ENCODE results near the gene ITIH2.
"Not testable (repeated sequence)": the region's sequence is repeated elsewhere in the genome, so short reads cannot be mapped to it uniquely, and the experiment has no call there.

ITIH2 gene

GRCh38 chr10:7703140-7703539 is at the start of gene ITIH2:
Gene ITIH2 (plus strand): TSS chr10:7703316. CDS start chr10:7703435, 119 bp downstream.
- DNase-seq (ENCODE audit: low spot score): no peak
- FAIRE-seq: no peak

- FAIRE-seq: not testable (repeated sequence)
Observed at GRCh38 chr10:7657079-7657478, 46.0 kb upstream of the ITIH2 start.

GRCh38 chr10:7657552-7657951 is 45.6 kb upstream of the ITIH2 start:
- DNase-seq (ENCODE audit: low spot score): no peak
- FAIRE-seq: no peak

More at GRCh38 chr10:7657079-7657478, 46.0 kb upstream of the ITIH2 start:
- DNase-seq (ENCODE audit: low spot score): not testable (repeated sequence)

GRCh38 chr10:7659560-7659959 is 43.6 kb upstream of the ITIH2 start:
- FAIRE-seq (no peak), DNase-seq (ENCODE audit: low spot score) (no peak)

- no peak for DNase-seq (ENCODE audit: low spot score)
- FAIRE-seq: no peak
Observed at GRCh38 chr10:7662522-7662921, 40.6 kb upstream of the ITIH2 start.

- no peak for DNase-seq (ENCODE audit: low spot score)
Observed at GRCh38 chr10:7664707-7665106, 38.4 kb upstream of the ITIH2 start.

GRCh38 chr10:7665767-7666166 is 37.3 kb upstream of the ITIH2 start:
- FAIRE-seq: no peak
- no peak for DNase-seq (ENCODE audit: low spot score)

More at GRCh38 chr10:7664707-7665106, 38.4 kb upstream of the ITIH2 start:
- FAIRE-seq: no peak

GRCh38 chr10:7666253-7667023 is 36.7 kb upstream of the ITIH2 start, which contains the start of gene ITIH5:
Gene ITIH5 (minus strand): TSS chr10:7666966. CDS start chr10:7666892, 74 bp downstream.
- DNase-seq (ENCODE audit: low spot score): peak; percentile 39
- no peak for FAIRE-seq

- DNase-seq (ENCODE audit: low spot score): no peak
- no peak for FAIRE-seq
Observed at GRCh38 chr10:7667262-7668141, 35.6 kb upstream of the ITIH2 start.

GRCh38 chr10:7670157-7670556 is 33.0 kb upstream of the ITIH2 start:
- no peak for DNase-seq (ENCODE audit: low spot score)
- no peak for FAIRE-seq

GRCh38 chr10:7672341-7673134 is 30.6 kb upstream of the ITIH2 start:
- FAIRE-seq: no peak
- no peak for DNase-seq (ENCODE audit: low spot score)

- DNase-seq (ENCODE audit: low spot score) (no peak), FAIRE-seq (no peak)
Observed at GRCh38 chr10:7679256-7679655, 23.9 kb upstream of the ITIH2 start.

GRCh38 chr10:7680078-7680477 is 23.0 kb upstream of the ITIH2 start:
- FAIRE-seq; DNase-seq (ENCODE audit: low spot score): not testable (repeated sequence)

- no peak for FAIRE-seq
- DNase-seq (ENCODE audit: low spot score): no peak
Observed at GRCh38 chr10:7686351-7687171, 16.6 kb upstream of the ITIH2 start.

- DNase-seq (ENCODE audit: low spot score) (peak; percentile 81), FAIRE-seq (peak; percentile 82)
Observed at GRCh38 chr10:7687228-7687907, 15.7 kb upstream of the ITIH2 start.

GRCh38 chr10:7689591-7689990 is 13.5 kb upstream of the ITIH2 start:
- DNase-seq (ENCODE audit: low spot score) (no peak), FAIRE-seq (no peak)

GRCh38 chr10:7690885-7691597 is 12.1 kb upstream of the ITIH2 start:
- not testable (repeated sequence) for FAIRE-seq; DNase-seq (ENCODE audit: low spot score)

- FAIRE-seq: not testable (repeated sequence)
Observed at GRCh38 chr10:7692368-7692767, 10.7 kb upstream of the ITIH2 start.

GRCh38 chr10:7693194-7693593 is 9.9 kb upstream of the ITIH2 start:
- not testable (repeated sequence) for FAIRE-seq; DNase-seq (ENCODE audit: low spot score)

More at GRCh38 chr10:7692368-7692767, 10.7 kb upstream of the ITIH2 start:
- DNase-seq (ENCODE audit: low spot score): not testable (repeated sequence)

Data from urothelium cell line (cell line).